A549 (cell line): ENCODE data around the gene FHAD1. TPM values are rescaled to one million over a fixed set of nuclear protein-coding genes. Genes with fewer than 3 reads are reported as not detected.

Experiments
- ATAC-seq, 2 experiments: fragments of 200-7000 bp in 1 of 2; fragments of >200 bp in 1 of 2; cut with Nextera tagmentation in 1 of 2; cut with Tn5 transposase in 1 of 2; 3 replicates each; pipeline versions ENCODE4 v1.8.0 to v1.9.1; 2018 to 2020; ENCODE audit warnings: mild to moderate bottlenecking in 1 of 2, moderate library complexity in 1 of 2
- CTCF ChIA-PET: fragments of 300-600 bp; sonication (Branson Sonifier 250); formaldehyde crosslinking; extraction: SDS; loops from one replicate; lab custom pipeline; 2021; ENCODE audit warnings: antibody characterized with exemption, inconsistent platforms; lab: Yijun Ruan, JAX
- POLR2A ChIA-PET: fragments of 350-600 bp; formaldehyde crosslinking; extraction: SDS; loops from one replicate; lab custom pipeline; 2021; ENCODE audit warnings: antibody characterized with exemption, inconsistent platforms; lab: Yijun Ruan, JAX
- DNase-seq, 2 experiments: peaks; one replicate each; pipeline versions ENCODE4 v3.0.0 to v3.0.0-alpha.2; 2011 to 2016; ENCODE audit warnings: low read depth in 1 of 2, low spot score in 1 of 2
- FAIRE-seq: peaks from 2 replicates; lab custom pipeline; 2011; peaks lifted over from hg19 to GRCh38; lab: Jason Lieb, UNC
- H3K27ac ChIP-seq, 2 experiments: fragments of >200 bp; sonication (Bioruptor Twin); formaldehyde crosslinking; 3 replicates each; pipeline ENCODE4 v1.5.1; 2016 to 2017
- H3K4me1 ChIP-seq: fragments of >200 bp; sonication (Bioruptor Twin); formaldehyde crosslinking; 3 replicates; pipeline ENCODE4 v1.6.1; 2016
- H3K4me2 ChIP-seq: fragments of >200 bp; sonication (Bioruptor Twin); formaldehyde crosslinking; 3 replicates; pipeline ENCODE4 v1.6.1; 2016
- H3K4me3 ChIP-seq: fragments of >200 bp; sonication (Bioruptor Twin); formaldehyde crosslinking; 3 replicates; pipeline ENCODE4 v1.5.1; 2016
- H3K9me3 ChIP-seq: fragments of >200 bp; sonication (Bioruptor Twin); formaldehyde crosslinking; 3 replicates; pipeline ENCODE4 v1.6.1; 2016
- CHD4 ChIP-seq: fragments of 200-600 bp; sonication (generic); IDR thresholded peaks from 2 replicates; pipeline ENCODE4 v1.6.1; 2016; ENCODE audit warnings: antibody characterized with exemption, mild to moderate bottlenecking, borderline replicate concordance
- CTCF ChIP-seq: fragments of >200 bp; sonication (Bioruptor Twin); formaldehyde crosslinking; IDR thresholded peaks from 3 replicates; pipeline ENCODE4 v1.5.1; 2016
- ESRRA ChIP-seq: fragments of 150-350 bp; IDR thresholded peaks from 2 replicates; pipeline ENCODE4 v1.6.1; 2014; ENCODE audit warnings: mild to moderate bottlenecking, low read length, borderline replicate concordance
- FOSB ChIP-seq: fragments of 250-450 bp; sonication (Bioruptor Pico); IDR thresholded peaks from 2 replicates; pipeline ENCODE4 v1.5.0; 2020; ENCODE audit warnings: mild to moderate bottlenecking, moderate library complexity
- FOXS1 ChIP-seq: fragments of 250-450 bp; sonication (Bioruptor Pico); IDR thresholded peaks from 2 replicates; pipeline ENCODE4 v1.5.0; 2020; ENCODE audit warnings: mild to moderate bottlenecking, moderate library complexity
- HDAC2 ChIP-seq: fragments of 200-600 bp; sonication (generic); IDR thresholded peaks from 2 replicates; pipeline ENCODE4 v1.6.1; 2016
- HMGXB4 ChIP-seq: fragments of 250-450 bp; sonication (Bioruptor Pico); IDR thresholded peaks from 2 replicates; pipeline ENCODE4 v1.5.0; 2021; ENCODE audit warnings: mild to moderate bottlenecking, moderate library complexity, borderline replicate concordance
- JUNB ChIP-seq: fragments of >200 bp; sonication (Bioruptor Twin); formaldehyde crosslinking; IDR thresholded peaks from 2 replicates; pipeline ENCODE4 v1.6.1; 2016
- KDM5A ChIP-seq: fragments of 200-600 bp; sonication (generic); IDR thresholded peaks from 2 replicates; pipeline ENCODE4 v1.6.1; 2016; ENCODE audit warnings: antibody characterized with exemption, mild to moderate bottlenecking
- NR3C1 ChIP-seq: fragments of >200 bp; sonication (Bioruptor Twin); formaldehyde crosslinking; IDR thresholded peaks from 3 replicates; pipeline ENCODE4 v1.6.1; 2017
- POLR2A ChIP-seq: IDR thresholded peaks from 2 replicates; pipeline ENCODE4 v1.6.1; 2012; ENCODE audit warnings: mild to moderate bottlenecking, low read length
- RAD21 ChIP-seq, 2 experiments: fragments of >200 bp in 1 of 2; sonication (Bioruptor Twin) in 1 of 2; formaldehyde crosslinking in 1 of 2; IDR thresholded peaks in 1 of 2; conservative IDR thresholded peaks in 1 of 2; 2 replicates in 1 of 2; 3 replicates in 1 of 2; pipeline ENCODE4 v1.6.1; 2012 to 2018; ENCODE audit warnings: inconsistent platforms in 1 of 2
- RCOR1 ChIP-seq: fragments of 150-350 bp; IDR thresholded peaks from 2 replicates; pipeline ENCODE4 v1.6.1; 2014; ENCODE audit warnings: antibody characterized with exemption, low read length, low read depth
- SMC3 ChIP-seq: fragments of >200 bp; sonication (Bioruptor Twin); formaldehyde crosslinking; IDR thresholded peaks from 3 replicates; pipeline ENCODE4 v1.6.1; 2018; ENCODE audit warnings: inconsistent platforms
- SREBF2 ChIP-seq: fragments of 450-650 bp; IDR thresholded peaks from 2 replicates; pipeline ENCODE4 v1.6.1; 2014; ENCODE audit warnings: mild to moderate bottlenecking, moderate library complexity
- TFCP2L1 ChIP-seq: fragments of 250-450 bp; sonication (Bioruptor Pico); IDR thresholded peaks from 2 replicates; pipeline ENCODE4 v1.5.0; 2021; ENCODE audit warnings: mild to moderate bottlenecking
- TP53 ChIP-seq: fragments of 250-450 bp; sonication (Bioruptor Pico); IDR thresholded peaks from 2 replicates; pipeline ENCODE4 v1.5.0; 2021; ENCODE audit warnings: mild to moderate bottlenecking, moderate library complexity
- ZC3H11A ChIP-seq: fragments of 450-650 bp; IDR thresholded peaks from 2 replicates; pipeline ENCODE4 v1.6.1; 2014; ENCODE audit warnings: antibody characterized with exemption, mild to moderate bottlenecking
- WGBS: methylation state at CpG from one replicate; pipeline ENCODE4 v1.1.6; 2017; ENCODE audit errors: missing lambda C conversion rate; 5-methylcytosine and 5-hydroxymethylcytosine counted together
- polyA plus RNA-seq, 4 experiments: library from polyadenylated mRNA; depleted of rRNA in 3 of 4; stranded (reverse); fragments of >200 nt; fragmentation: RNase III in 1 of 4; extraction: RNeasy Plus Mini Kit Qiagen cat#74134 plus additional on column Dnase treatment in 1 of 4; gene quantifications; 2 replicates in 3 of 4; 3 replicates in 1 of 4; pipeline ENCODE4 v1.2.3, GENCODE V29; 2011 to 2017
- TF ChIP-seq, protein P1 (sequence below): IDR thresholded peaks from 2 replicates; pipeline ENCODE4 v1.6.1; 2012; ENCODE audit warnings: low read depth, borderline replicate concordance

Gene FHAD1
- polyA plus RNA-seq, 2 of the 4 experiments (the other 2 are of a cell fraction), result 0.31 to 0.32 TPM

- CTCF ChIA-PET, result interaction anchor here (1.2 to 2.2 kb wide), 5 partner anchors 9 to 170 kb away, joined by 3 to 4 read pairs (median 3); no protein-coding TSS in a partner anchor
- ATAC-seq, result no peak
- FAIRE-seq, result no peak
- Histone ChIP-seq H3K4me3 (no peak overlapping the region), H3K4me1 (0 out of 3 replicates have a peak, but pooled peaks cover 5% of the 10 kb centered on the region), H3K27ac (peak overlapping the region in 1 of 2 experiments; percentile 53; a peak in 1 of 6 replicates), H3K4me2 (no peak overlapping the region), H3K9me3 (no peaks in the 10 kb centered on the region)
- 94% methylated on average over 1 of the region's 1 CpG for WGBS
- no peak for DNase-seq
- POLR2A ChIA-PET, result no interaction called here
- TF ChIP-seq TFCP2L1 (CRISPR knock-in tag), result no peak
- no peak for TF ChIP-seq JUNB
- TF ChIP-seq RAD21 (conservative IDR thresholded peaks at IDR 0.05 in 1 of 2, IDR thresholded peaks at IDR 0.05 in 1 of 2), result no peak
- no peak for TF ChIP-seq HMGXB4
- no peak for TF ChIP-seq CHD4
- TF ChIP-seq ZC3H11A, result no peak
- TF ChIP-seq NR3C1, result no peak
- no peak for TF ChIP-seq FOXS1
- TF ChIP-seq RCOR1, result no peak
- no peak for TF ChIP-seq SREBF2
- no peak for TF ChIP-seq TP53 (CRISPR knock-in tag)
- TF ChIP-seq HDAC2, result no peak
These were observed 52.2 kb downstream of the FHAD1 start for GRCh38 chr1:15299179-15299578.

DNA sequence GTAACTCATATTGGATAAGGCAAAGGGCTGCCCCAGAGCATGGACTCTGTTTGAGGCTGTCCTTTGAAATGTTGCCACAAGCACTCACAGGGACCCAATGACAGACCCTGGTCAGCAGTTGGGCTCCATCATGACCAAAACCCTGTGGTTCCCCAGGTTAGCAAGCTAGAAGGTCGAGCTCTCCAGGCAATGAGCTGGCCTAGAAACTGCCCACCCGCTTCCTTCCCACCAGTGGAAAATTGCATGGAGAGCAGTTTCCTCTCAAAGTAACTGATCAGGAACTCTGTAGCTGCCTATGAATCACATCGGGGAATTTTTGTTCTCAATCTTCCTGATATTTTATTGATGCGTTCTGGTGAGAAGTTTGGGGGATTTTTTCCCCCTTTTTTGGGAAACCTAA lies 52.8 kb downstream of the FHAD1 start:
- Histone ChIP-seq H3K27ac (peak overlapping the region in 1 of 2 experiments; percentile 53; a peak in 1 of 6 replicates), H3K4me3 (no peak overlapping the region), H3K4me2 (no peak overlapping the region), H3K4me1 (peaks cover 9% of the 10 kb centered on the region; the same call in 2 of the 3 replicates), H3K9me3 (no peaks in the 10 kb centered on the region)
- ChIA-PET CTCF (interaction anchor here (0.6 to 2.2 kb wide), 3 partner anchors 132 to 171 kb away, joined by 3 to 4 read pairs (median 3); no protein-coding TSS in a partner anchor), POLR2A (no interaction called here)
- no peak for FAIRE-seq
- TF ChIP-seq POLR2A (no peak), CTCF (no peak), FOSB (CRISPR knock-in tag) (no peak), ESRRA (no peak)
- no peak for ATAC-seq
- no peak for DNase-seq
- WGBS, result 89% methylated on average over 2 of the region's 4 CpGs

GRCh38 chr1:15303935-15304334 lies 56.9 kb downstream of the FHAD1 start:
- peaks cover 6% of the 10 kb centered on the region; the same call in 2 of the 3 replicates for H3K4me1 ChIP-seq
- peak overlapping the region; percentile 44 to 80; a peak in 3 of 6 replicates for H3K27ac ChIP-seq
- POLR2A ChIA-PET, result no interaction called here
- ATAC-seq, result no peak
- 91% methylated on average over 6 of the region's 6 CpGs for WGBS
- no peak overlapping the region for H3K4me3 ChIP-seq
- TF ChIP-seq FOSB (CRISPR knock-in tag) (no peak), JUNB (no peak), KDM5A (no peak), NR3C1 (no peak), TFCP2L1 (CRISPR knock-in tag) (no peak), SMC3 (no peak)
- TF ChIP-seq, protein P1, sequence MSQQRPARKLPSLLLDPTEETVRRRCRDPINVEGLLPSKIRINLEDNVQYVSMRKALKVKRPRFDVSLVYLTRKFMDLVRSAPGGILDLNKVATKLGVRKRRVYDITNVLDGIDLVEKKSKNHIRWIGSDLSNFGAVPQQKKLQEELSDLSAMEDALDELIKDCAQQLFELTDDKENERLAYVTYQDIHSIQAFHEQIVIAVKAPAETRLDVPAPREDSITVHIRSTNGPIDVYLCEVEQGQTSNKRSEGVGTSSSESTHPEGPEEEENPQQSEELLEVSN, result no peak
- TF ChIP-seq, all 56 proteins: peak for 0
- no peak for DNase-seq
- no peak for FAIRE-seq
- H3K4me2 ChIP-seq, result no peak overlapping the region; the same call in 2 of the 3 replicates
- no peaks in the 10 kb centered on the region for H3K9me3 ChIP-seq
- CTCF ChIA-PET, result interaction anchor here (0.6 to 3.9 kb wide), 28 partner anchors 8 to 665 kb away, joined by 3 to 38 read pairs (median 4); no protein-coding TSS in a partner anchor
